GM19438 (cell line): ENCODE data around the gene HAUS8.

Experiments used
- ATAC-seq: cut with Tn5 transposase; IDR thresholded peaks from one replicate; pipeline ENCODE4 v1.9.1; 2021; ENCODE audit warnings: low read depth; ENCODE audit not compliant: unreplicated experiment

HAUS8 gene

DNA sequence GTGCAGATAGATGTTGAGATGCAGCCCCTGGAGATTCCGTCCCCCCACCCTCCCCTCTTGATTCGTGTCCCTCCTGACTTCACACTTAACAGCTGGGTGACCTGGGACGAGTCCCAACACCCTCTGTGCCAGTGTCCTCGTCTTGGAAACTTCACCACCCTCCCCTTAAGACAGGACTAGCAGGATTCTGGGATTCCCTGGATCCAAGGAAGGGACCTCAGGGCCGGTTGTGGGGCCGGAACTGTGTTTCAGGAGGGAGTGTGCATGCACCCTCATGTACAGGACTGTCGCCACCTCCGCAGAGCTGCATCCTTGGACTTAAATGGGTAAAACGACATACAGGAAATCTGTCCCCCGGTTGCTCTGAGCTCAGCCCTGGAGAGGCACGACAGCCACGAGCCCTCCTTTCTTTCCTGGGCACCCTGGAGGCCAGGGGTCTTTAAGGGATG, 1.3 kb upstream of the HAUS8 start:
- ATAC-seq, result no peak

GRCh38 chr19:17075864-17076542, 751 bp upstream of the HAUS8 start:
- ATAC-seq, result no peak

DNA sequence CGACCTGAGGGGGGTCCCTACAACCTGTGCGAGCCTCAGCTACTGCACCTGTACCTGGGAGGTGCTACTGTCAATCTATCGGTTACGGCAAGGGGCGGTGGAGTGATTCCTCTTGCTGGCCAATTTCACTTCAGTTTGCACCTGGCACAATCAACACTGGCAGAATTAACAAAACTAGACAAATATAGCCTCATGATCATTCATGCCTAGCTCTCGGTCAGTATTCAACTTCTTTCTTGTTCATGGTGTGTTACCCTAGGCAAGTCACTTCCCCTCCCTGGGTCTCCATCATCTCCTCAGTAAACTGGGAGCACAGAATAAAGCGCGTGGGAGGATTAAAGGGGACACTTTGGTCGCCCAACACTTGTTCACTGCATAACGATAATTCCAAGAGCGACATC, 618 bp downstream of the HAUS8 start:
- ATAC-seq, result peak; percentile 2

DNA sequence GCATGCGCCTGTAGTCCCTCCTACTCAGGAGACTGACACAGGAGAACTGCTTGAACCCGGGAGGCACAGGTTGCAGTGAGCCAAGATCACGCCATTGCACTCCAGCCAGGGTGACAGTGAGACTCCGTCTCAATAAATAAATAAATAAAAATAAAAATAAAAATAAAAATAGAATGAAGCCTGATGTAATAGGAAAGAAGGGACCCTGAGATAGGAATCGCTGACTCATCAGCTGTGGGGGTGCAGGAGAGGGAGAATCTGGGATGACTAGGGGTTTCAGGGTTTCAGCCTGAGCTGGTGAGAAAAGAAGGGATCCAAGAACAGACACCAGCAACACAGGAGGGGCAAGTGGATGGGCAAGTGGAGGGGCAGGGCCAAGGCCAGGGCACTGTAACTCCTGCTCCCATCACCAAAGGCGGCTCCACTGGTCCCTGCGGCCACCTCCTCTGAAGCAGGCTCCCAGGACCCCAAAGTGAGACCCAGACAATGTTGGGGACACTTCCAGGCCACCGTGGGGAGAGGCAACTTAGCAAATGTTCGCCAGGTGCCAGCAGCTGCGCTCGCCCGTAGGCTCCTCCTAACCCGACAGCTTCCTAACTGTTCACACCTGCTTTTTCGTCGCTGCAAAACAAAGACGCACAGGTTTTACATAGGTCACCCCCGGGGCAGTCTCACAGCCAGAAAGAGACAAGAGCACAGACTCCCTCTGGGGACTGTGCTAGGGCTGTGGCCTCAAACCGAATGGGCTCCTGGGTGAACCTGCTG, 1.2 kb downstream of the HAUS8 start:
- ATAC-seq, result no peak

DNA sequence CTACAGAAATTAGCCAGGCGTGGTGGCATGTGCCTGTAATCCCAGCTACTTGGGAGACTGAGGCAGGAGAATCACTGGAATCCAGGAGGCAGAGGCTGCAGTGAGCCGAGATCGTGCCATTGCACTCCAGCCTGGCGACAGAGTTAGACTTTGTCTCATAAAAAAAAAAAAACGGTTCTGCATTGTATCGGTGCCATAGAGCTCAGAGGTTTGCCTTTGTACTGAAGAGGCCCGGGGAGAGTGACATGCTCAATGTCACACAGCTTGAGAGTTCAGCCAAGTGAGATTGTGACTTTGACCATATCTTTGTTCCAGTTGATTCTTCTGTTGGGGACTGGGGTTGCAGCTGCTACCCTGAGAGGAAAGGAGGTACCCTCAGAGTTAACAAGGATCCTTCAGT, 4.3 kb downstream of the HAUS8 start:
- ATAC-seq, result no peak

DNA sequence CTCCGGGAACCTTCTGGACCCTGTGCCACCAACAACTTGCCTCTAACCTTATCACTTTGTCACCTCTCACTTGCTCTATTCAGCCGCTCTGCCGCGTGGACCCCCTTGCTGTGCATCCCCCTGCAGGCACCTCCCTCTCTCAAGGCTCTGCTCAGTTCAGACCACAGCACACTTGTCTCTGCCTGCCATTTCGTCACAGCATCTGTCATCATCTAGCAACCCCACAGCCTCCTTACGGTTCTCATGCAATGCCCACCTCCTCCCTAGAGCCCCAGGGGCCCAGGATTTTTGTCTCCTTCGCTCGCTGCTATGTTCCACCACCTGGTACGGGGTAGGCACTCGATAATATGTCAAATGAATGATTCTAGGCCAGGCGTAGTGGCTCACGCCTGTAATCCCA, 4.8 kb downstream of the HAUS8 start:
- no peak for ATAC-seq

GRCh38 chr19:17069193-17069592, 6.1 kb downstream of the HAUS8 start:
- no peak for ATAC-seq

DNA sequence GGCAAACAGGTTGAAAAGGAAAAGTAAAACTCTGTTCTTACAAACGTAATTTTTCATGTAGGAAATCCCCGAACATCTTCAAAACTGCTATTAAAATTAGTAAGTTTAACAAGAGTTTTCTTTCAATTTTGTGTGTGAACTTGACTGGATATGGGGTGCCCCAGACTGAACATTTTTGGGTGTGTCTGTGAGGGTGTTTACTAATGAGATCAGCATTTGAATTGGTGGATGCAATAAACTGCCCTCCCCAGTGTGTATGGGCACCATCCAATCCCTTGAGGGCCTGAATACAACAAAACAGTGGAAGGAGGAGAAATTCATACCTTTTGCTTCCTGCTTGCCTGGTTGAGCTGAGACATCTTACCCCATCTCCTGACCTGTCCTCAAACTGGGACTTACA, 11.8 kb downstream of the HAUS8 start:
- ATAC-seq, result no peak

- ATAC-seq, result no peak
Observed at GRCh38 chr19:17061691-17062090, 13.6 kb downstream of the HAUS8 start.

DNA sequence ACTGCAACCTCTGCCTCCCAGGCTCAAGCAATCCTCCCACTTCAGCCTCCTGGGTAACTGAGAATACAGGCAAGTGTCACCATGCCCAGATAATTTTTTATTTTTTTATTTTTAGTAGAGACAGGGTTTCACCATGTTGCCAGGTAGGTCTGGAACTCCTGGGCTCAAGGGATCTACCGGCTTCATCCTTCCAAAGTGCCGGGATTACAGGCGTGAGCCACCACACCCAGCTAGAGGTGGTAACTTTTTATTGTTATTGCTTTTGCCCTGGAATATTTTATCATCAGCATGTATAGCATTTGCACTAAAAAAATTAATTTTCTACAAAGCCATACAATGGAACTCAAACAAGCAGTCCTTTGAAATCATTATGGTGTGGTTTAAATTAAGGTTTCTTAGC, 14.0 kb downstream of the HAUS8 start:
- ATAC-seq, result no peak

DNA sequence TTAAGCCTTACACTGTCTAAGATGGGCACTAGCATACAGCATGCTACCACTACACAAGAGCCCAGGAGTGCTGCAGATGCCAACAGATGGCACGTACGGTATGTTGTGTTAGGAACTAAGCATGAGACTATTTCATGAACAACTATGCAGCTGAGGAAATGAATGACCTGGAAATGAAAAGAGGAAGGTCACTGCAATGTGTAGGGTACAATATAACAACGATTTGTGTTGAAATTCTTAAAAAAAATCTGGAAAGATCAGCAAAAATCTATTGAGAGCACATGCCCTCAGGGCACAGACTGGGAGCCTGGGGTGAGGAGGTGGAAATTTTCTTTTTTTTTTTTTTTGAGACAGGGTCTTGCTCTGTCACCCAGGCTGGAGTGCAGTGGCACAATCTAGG, 14.4 kb downstream of the HAUS8 start:
- no peak for ATAC-seq

GRCh38 chr19:17058236-17058635, 17.0 kb downstream of the HAUS8 start:
- no peak for ATAC-seq

DNA sequence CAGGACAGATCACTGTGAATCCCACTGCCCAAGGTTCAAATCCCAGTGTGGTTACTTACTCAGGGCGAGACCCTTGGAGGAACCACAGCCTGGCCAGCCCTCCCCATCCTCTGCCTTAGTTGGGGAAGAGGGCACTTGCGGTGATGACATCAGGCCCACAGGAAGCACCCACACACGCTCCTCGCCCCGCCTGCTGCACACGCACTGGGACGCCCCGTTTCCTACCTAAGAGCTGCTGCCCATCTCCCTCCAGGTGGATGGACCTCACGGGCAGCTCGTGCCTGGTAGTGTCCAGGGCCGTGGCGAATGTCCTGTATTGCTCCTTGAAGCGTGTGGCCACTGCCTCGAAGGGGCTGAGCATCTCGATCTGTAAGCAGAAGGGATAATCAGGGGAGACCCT, 19.6 kb downstream of the HAUS8 start:
- no peak for ATAC-seq

- no peak for ATAC-seq
Observed at GRCh38 chr19:17054746-17055145, 20.5 kb downstream of the HAUS8 start.

DNA sequence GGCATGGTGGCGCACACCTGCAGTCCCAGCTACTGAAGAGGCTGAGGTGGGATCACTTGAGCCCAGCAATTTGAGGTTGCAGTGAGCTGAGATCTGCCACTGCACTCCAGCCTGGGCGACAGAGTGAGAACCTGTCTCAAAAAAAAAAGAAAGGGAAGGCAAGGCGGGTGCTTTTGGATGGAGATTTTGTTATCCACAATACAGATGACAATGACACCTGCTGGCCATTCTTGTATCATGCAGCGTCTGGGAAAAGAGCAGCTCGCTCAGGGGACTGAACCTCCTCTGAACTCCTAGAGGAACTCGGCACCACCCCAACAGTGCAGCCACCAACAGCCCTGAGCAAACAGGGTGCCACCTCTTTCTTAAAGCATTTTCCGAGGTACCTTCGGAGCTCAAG, 22.8 kb downstream of the HAUS8 start:
- ATAC-seq, result no peak

DNA sequence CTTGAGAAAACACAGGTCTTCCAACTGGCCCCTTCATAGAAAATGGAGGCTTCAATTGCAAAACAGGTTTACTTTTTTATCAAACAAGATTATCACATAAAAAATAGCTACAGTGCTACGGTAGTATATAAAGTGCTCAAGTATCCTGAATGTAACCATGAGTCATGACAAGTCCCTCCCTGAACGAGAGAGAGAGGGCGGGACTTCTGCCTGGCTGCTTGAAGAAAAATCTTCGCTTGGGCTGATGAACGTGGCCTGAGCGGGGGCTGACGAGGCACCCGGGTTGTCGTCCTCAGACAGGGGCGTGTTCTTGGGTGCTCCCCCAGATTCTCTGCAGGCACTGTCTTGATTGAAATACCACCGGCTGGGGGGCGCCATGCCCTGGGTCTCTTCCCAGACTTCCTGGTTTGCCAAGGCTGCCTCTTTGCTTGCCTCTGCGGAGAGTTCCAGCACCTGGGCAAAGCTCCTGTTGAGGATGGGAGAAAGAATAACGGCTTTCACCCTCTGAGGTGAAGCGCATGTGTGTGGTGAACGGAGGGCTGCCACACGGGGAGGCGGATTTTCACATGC, 25.5 kb downstream of the HAUS8 start:
- ATAC-seq, result no peak

GRCh38 chr19:17048885-17049453, 26.3 kb downstream of the HAUS8 start:
- ATAC-seq, result no peak

DNA sequence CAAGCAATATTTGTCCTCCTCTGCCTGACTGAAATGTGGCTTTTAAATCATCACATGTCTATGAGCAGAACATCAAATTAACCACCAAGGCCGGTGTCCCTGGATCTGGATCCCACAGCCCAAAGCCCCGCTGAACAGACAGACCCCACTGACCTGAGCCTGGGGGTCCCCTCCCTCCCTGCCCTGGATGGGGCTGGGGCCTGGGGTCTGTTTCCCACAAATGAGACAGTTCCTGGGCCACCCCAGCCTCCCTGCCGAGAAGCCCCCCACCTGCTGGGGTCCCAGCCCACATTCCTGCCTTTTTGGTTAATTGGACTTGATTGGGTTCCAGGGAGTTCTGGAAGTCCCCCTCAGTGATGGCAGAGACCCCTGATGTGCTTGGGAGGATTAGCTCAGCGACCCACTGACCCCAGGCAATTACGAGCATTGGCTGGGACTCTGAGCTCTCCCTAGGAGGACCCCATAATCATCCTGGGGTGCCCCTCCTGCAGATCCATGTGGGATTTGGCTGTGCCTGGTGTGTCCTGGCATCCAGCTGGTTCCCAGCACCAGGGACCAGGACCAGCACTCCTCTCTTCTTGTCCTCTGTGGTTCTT, 29.2 kb downstream of the HAUS8 start:
- ATAC-seq, result no peak

- no peak for ATAC-seq
Observed at GRCh38 chr19:17043744-17044143, 31.5 kb downstream of the HAUS8 start.

DNA sequence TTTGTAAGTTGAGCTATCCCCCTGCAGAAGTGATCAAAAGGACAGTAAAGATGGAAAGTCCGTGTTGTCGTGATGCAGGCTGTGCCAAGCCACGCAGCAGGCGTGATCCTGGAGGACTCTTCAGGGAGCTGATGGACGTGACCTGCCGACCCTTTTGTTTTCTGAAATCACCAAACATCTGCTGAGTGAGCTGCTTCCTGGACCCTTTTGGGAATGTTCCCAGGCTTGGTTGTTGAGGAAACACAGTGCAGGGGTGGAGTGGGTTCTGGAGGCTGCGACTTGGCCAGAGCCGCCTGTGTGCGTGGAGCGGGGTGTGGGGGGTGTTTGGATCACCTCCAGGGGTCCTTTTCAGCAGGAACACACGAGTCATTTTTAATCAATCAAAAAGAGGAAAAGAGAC, 33.3 kb downstream of the HAUS8 start:
- no peak for ATAC-seq

DNA sequence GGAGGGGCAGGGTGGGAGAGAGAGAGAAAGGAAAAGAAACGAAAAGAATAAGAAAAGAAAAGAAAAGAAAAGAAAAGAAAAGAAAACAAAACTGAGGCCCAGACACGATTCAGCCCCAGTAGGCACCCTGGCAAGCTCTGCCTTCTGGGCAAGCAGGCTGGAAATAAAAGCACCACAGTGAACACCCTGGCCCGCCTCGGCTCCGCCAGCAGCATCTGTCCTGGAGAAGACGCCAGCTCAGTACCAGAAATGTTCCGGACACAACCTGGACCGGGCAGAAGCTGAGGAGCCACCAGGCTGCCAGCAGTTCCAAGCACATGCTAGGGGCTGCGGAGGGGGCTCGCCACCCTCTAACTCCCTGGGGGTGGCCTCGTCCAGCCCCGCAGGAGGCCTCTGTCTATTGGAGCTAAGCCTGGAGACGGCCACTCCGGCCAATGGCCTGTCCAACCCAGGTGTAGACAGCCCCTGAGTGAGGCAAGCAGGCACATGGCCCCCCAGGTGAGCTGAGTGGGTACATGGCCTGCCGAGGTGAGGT, 37.2 kb downstream of the HAUS8 start:
- ATAC-seq, result no peak
